Measurements from ENCODE around the gene MEGF11. TPM values are rescaled to one million over a fixed set of nuclear protein-coding genes. Genes with fewer than 3 reads are reported as not detected.

MEGF11 gene
- total RNA-seq, 2 donors from 2014 or later, result not detected

- Histone ChIP-seq H3K27me3 (no peaks in the 10 kb centered on the region), H3K36me3 (no peaks in the 10 kb centered on the region), H3K9me3 (no peaks in the 10 kb centered on the region), H3K4me1 (no peaks in the 10 kb centered on the region), H3K27ac (no peak overlapping the region), H3K4me3 (no peak overlapping the region)
- no peak for TF ChIP-seq CTCF (IDR thresholded peaks at IDR 0.05)
- no peak for DNase-seq (ENCODE audit: low spot score)
Measured at GRCh38 chr15:66234798-66235197, 18.8 kb downstream of the MEGF11 start.

- no peak for DNase-seq (ENCODE audit: low spot score)
- Histone ChIP-seq H3K4me1 (no peaks in the 10 kb centered on the region), H3K36me3 (no peaks in the 10 kb centered on the region), H3K9me3 (no peaks in the 10 kb centered on the region), H3K4me3 (no peak overlapping the region), H3K27ac (no peak overlapping the region), H3K27me3 (no peaks in the 10 kb centered on the region)
- no peak for TF ChIP-seq CTCF (IDR thresholded peaks at IDR 0.05)
Measured at GRCh38 chr15:66233487-66234415, 19.8 kb downstream of the MEGF11 start.

GRCh38 chr15:66232267-66232625, 21.3 kb downstream of the MEGF11 start:
- TF ChIP-seq CTCF (IDR thresholded peaks at IDR 0.05), result no peak
- Histone ChIP-seq H3K9me3 (no peaks in the 10 kb centered on the region), H3K4me1 (no peaks in the 10 kb centered on the region), H3K27me3 (no peaks in the 10 kb centered on the region), H3K36me3 (no peaks in the 10 kb centered on the region), H3K27ac (no peak overlapping the region), H3K4me3 (no peak overlapping the region)
- DNase-seq (ENCODE audit: low spot score), result no peak

GRCh38 chr15:66231394-66232266, 21.9 kb downstream of the MEGF11 start:
- no peak for DNase-seq (ENCODE audit: low spot score)
- H3K9me3 ChIP-seq, result no peaks in the 10 kb centered on the region
- no peaks in the 10 kb centered on the region for H3K36me3 ChIP-seq
- H3K4me3 ChIP-seq, result no peak overlapping the region
- TF ChIP-seq CTCF (IDR thresholded peaks at IDR 0.05), result no peak
- H3K27ac ChIP-seq, result no peak overlapping the region
- no peaks in the 10 kb centered on the region for H3K4me1 ChIP-seq
- no peaks in the 10 kb centered on the region for H3K27me3 ChIP-seq

GRCh38 chr15:66229790-66230465, 23.6 kb downstream of the MEGF11 start:
- no peak for TF ChIP-seq CTCF (IDR thresholded peaks at IDR 0.05)
- Histone ChIP-seq H3K4me1 (no peaks in the 10 kb centered on the region), H3K9me3 (no peaks in the 10 kb centered on the region), H3K27me3 (no peaks in the 10 kb centered on the region), H3K36me3 (no peaks in the 10 kb centered on the region), H3K27ac (no peak overlapping the region), H3K4me3 (no peak overlapping the region)
- DNase-seq (ENCODE audit: low spot score), result no peak

Measured in right atrium auricular region (tissue), 2 donors.